Left lung (tissue), 10 donors: ENCODE measurements around the gene PEX11G. TPM values are rescaled to one million over a fixed set of nuclear protein-coding genes. Genes with fewer than 3 reads are reported as not detected.

Experiments used
- ATAC-seq: fragments of 200-7000 bp; cut with Tn5 transposase; one replicate; pipeline ENCODE4 v1.9.1; 2020; ENCODE audit warnings: moderate library complexity
- DNase-seq, 4 donors: peaks; one replicate each; pipeline ENCODE4 v3.0.0-alpha.2; 2013 to 2020
- H3K27ac ChIP-seq, 2 donors: fragments of 200-600 bp; sonication (generic) in 1 of 2; one replicate each; pipeline versions ENCODE4 v1.5.0 to v1.8.0; 2020 to 2021
- H3K27me3 ChIP-seq, 2 donors: fragments of 200-600 bp; sonication (generic) in 1 of 2; one replicate each; pipeline versions ENCODE4 v1.5.0 to v1.8.0; 2020 to 2021
- H3K36me3 ChIP-seq, 2 donors: fragments of 200-600 bp; sonication (generic) in 1 of 2; one replicate each; pipeline versions ENCODE4 v1.5.0 to v1.8.0; 2020 to 2021
- H3K4me1 ChIP-seq, 2 donors: fragments of 200-600 bp; one replicate each; pipeline ENCODE4 v1.8.0; 2021
- H3K4me3 ChIP-seq, 2 donors: fragments of 200-600 bp; sonication (generic) in 1 of 2; one replicate each; pipeline versions ENCODE4 v1.5.0 to v1.8.0; 2020 to 2021; ENCODE audit warnings: mild to moderate bottlenecking in 1 of 2
- H3K9me3 ChIP-seq, 2 donors: fragments of 200-600 bp; sonication (generic) in 1 of 2; one replicate each; pipeline versions ENCODE4 v1.5.0 to v1.8.0; 2020 to 2021
- intact Hi-C, 2 donors: fragments of 100-400 bp; cut with DNase I; formaldehyde crosslinking; loops; one replicate each; pipeline versions ENCODE4 v1.11.2 to v1.14.2; 2022
- polyA plus RNA-seq, 6 donors: library from polyadenylated mRNA; unstranded; fragments of 120-200 nt; gene quantifications; one replicate each; pipeline ENCODE4 v1.2.1, GENCODE V29; 2013; ENCODE audit not compliant: insufficient read length in 6 of 6
- total RNA-seq, 2 donors: library from RNA; stranded (reverse); fragmentation: NEBNext Ultra II Directional; extraction: Animal tissue kit (Norgen Biotek cat#: 25700); gene quantifications; one replicate each; pipeline ENCODE4 v1.2.1, GENCODE V29; 2021
- TF ChIP-seq, protein P1 (sequence below), 2 donors: fragments of 200-600 bp; sonication (generic) in 1 of 2; IDR thresholded peaks; one replicate each; pipeline versions ENCODE4 v1.5.0 to v1.8.0; 2021; ENCODE audit warnings: antibody characterized with exemption in 2 of 2
- donor health status: DM: no; HTN: yes; CAD: no.
- donor health status: DM: no; HTN: no; CAD: no.

PEX11G gene
- total and polyA plus RNA-seq, 8 donors: 2.9 to 5.4 (median 4.0) TPM

- Histone ChIP-seq H3K9me3 (no peaks in the 10 kb centered on the region), H3K27me3 (peaks cover 8 to 50% of the 10 kb centered on the region in 2 donors), H3K36me3 (no peaks in the 10 kb centered on the region), H3K27ac (no peak overlapping the region), H3K4me3 (peak overlapping the region in 1 of 2 donors; percentile 30), H3K4me1 (peaks cover 0 to 43% of the 10 kb centered on the region in 2 donors)
- TF ChIP-seq, protein P1, sequence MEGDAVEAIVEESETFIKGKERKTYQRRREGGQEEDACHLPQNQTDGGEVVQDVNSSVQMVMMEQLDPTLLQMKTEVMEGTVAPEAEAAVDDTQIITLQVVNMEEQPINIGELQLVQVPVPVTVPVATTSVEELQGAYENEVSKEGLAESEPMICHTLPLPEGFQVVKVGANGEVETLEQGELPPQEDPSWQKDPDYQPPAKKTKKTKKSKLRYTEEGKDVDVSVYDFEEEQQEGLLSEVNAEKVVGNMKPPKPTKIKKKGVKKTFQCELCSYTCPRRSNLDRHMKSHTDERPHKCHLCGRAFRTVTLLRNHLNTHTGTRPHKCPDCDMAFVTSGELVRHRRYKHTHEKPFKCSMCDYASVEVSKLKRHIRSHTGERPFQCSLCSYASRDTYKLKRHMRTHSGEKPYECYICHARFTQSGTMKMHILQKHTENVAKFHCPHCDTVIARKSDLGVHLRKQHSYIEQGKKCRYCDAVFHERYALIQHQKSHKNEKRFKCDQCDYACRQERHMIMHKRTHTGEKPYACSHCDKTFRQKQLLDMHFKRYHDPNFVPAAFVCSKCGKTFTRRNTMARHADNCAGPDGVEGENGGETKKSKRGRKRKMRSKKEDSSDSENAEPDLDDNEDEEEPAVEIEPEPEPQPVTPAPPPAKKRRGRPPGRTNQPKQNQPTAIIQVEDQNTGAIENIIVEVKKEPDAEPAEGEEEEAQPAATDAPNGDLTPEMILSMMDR (IDR thresholded peaks at IDR 0.05): no peak
- no peak for ATAC-seq
- peak in 1 of 4 donors; percentile 68 for DNase-seq
- intact Hi-C loops: no loop called here
Observed at GRCh38 chr19:7505288-7505681, 16.4 kb upstream of the PEX11G start.

GRCh38 chr19:7504684-7505083 is 15.8 kb upstream of the PEX11G start:
- H3K4me3 ChIP-seq: no peak overlapping the region
- intact Hi-C loops: no loop called here
- ATAC-seq (no peak), DNase-seq (no peak)
- H3K27me3 ChIP-seq: peaks cover 8 to 54% of the 10 kb centered on the region in 2 donors
- TF ChIP-seq, protein P1 (IDR thresholded peaks at IDR 0.05): no peak
- no peaks in the 10 kb centered on the region for H3K36me3 ChIP-seq
- H3K9me3 ChIP-seq: no peaks in the 10 kb centered on the region
- H3K27ac ChIP-seq: no peak overlapping the region
- peaks cover 0 to 43% of the 10 kb centered on the region in 2 donors for H3K4me1 ChIP-seq

DNA sequence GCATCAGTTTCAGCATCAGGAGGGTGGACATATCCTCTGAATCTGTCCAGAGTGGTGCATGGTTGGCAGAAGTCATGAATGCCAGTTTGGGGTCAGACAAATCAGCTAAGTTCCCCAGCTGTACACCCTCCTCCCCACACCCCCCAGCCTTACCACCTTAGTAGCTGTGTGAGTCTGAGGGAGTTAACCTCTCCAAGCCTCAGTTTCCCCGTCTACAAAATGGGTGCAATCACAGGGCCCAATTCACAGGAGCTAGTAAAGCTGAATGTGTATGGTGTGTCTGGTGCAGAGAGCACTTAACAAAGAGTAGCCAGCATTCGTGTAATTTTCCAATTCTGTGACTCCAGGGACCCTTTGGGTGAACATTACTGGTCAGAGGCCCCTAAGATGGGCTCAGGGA is 13.7 kb upstream of the PEX11G start:
- intact Hi-C loops: no loop called here
- H3K4me3 ChIP-seq: no peak overlapping the region
- no peak overlapping the region for H3K27ac ChIP-seq
- H3K27me3 ChIP-seq: peaks cover 8 to 54% of the 10 kb centered on the region in 2 donors
- H3K4me1 ChIP-seq: peaks cover 0 to 34% of the 10 kb centered on the region in 2 donors
- TF ChIP-seq, protein P1 (IDR thresholded peaks at IDR 0.05): no peak
- ATAC-seq (no peak), DNase-seq (no peak)
- H3K36me3 ChIP-seq: no peaks in the 10 kb centered on the region
- no peaks in the 10 kb centered on the region for H3K9me3 ChIP-seq

DNA sequence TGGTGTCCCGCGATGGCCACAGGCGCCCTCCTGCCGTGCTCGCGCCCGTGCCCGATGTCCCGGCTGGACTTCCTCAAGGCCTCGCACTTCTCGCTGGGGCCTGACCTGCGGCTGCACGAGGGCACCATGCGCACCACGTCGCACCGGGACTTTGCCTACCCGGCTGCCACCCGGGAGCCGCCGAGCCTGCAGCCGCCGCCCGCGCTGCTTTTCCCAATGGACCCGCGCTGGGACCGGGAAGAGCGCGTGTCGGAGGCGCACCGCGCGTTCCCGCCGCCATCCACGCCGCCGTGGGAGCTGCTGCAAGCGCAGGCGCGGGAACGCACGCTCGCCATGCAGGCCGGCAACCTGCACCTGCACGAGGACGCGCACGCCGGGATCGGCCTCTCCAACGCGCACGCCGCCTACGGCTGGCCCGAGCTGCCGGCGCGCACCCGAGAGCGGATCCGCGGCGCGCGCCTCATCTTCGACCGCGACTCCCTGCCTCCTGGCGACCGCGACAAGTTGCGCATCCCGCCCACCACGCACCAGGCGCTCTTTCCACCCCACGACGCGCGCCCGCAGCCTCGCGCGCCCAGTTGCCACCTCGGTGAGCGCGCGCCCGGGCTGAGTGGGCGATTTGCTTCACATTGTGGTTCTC is 12.1 kb upstream of the PEX11G start:
- TF ChIP-seq, protein P1 (IDR thresholded peaks at IDR 0.05): no peak
- Histone ChIP-seq H3K27ac (no peak overlapping the region), H3K4me3 (peak overlapping the region; percentile 15 to 33), H3K9me3 (no peaks in the 10 kb centered on the region), H3K36me3 (no peaks in the 10 kb centered on the region), H3K4me1 (peaks cover 0 to 18% of the 10 kb centered on the region in 2 donors), H3K27me3 (peaks cover 8 to 54% of the 10 kb centered on the region in 2 donors)
- DNase-seq: peak in 2 of 4 donors; percentile 69 to 86
- intact Hi-C loops: no loop called here
- peak; percentile 70 for ATAC-seq

DNA sequence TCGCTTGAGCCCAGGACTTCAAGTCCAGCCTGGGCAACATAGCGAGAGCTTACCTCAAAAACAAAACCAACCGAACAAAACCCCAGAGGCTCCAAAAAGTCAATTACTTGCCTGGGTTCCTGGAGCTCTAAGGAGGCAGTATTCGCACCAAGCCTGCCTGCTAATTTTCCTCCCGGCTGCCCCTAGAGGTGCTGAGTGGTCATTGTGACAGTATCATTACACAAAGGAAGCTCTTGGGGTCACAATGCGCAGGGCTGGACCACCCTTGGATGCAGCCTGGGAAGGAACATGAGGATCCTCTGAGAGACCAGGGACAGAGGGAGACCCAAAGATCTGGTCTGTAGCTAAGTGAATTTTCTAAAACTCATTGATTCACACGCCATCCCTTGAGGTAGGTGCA is 8.5 kb upstream of the PEX11G start:
- no peak for DNase-seq
- H3K27ac ChIP-seq: no peak overlapping the region
- peaks cover 0 to 34% of the 10 kb centered on the region in 2 donors for H3K4me1 ChIP-seq
- TF ChIP-seq, protein P1 (IDR thresholded peaks at IDR 0.05): no peak
- peaks cover 8 to 24% of the 10 kb centered on the region in 2 donors for H3K27me3 ChIP-seq
- no peaks in the 10 kb centered on the region for H3K9me3 ChIP-seq
- intact Hi-C loops: no loop called here
- H3K4me3 ChIP-seq: no peak overlapping the region
- H3K36me3 ChIP-seq: no peaks in the 10 kb centered on the region
- ATAC-seq: no peak
